ENCODE results near the gene UCMA. TPM values are rescaled to one million over a fixed set of nuclear protein-coding genes. Genes with fewer than 3 reads are reported as not detected.

UCMA gene
- total RNA-seq, 4 donors from 2014 or later = not detected

Other genes starting within 250 kb of the UCMA start
- gene CCDC3, start 232.7 kb downstream of the UCMA start, total RNA-seq = 10 to 100 TPM in 3 of 4 donors, 1 to 10 TPM in 1; 6.1 to 57.4 (median 21.6) TPM
- gene OPTN, start 134.2 kb downstream of the UCMA start, total RNA-seq = 100 to 1,000 TPM; 295 to 592 (median 527) TPM
- 1 to 10 TPM in 1 of 4 donors, under 1 TPM in 3; 0.64 to 1.5 (median 0.78) TPM for gene MCM10, start 72.8 kb downstream of the UCMA start, total RNA-seq
- gene PHYH, start 65.7 kb upstream of the UCMA start, total RNA-seq = 100 to 1,000 TPM; 107 to 147 (median 143) TPM
- gene SEPHS1, start 113.9 kb upstream of the UCMA start, total RNA-seq = 10 to 100 TPM; 22.4 to 29.7 (median 27.9) TPM